Caco-2 (cell line): ENCODE data around the gene FUBP3. TPM values are rescaled to one million over a fixed set of nuclear protein-coding genes. Genes with fewer than 3 reads are reported as not detected.

Source experiments
- BruUV-seq: library from RNA; stranded (reverse); fragments of 400-500 nt; replicated peaks from 2 replicates; lab custom pipeline; 2021; lab: Mats Ljungman, UMichigan
- CTCF ChIA-PET: fragments of 300-600 bp; sonication (Branson Sonifier 250); formaldehyde crosslinking; loops from one replicate; lab custom pipeline; 2022; ENCODE audit warnings: antibody characterized with exemption; lab: Charles Lee
- POLR2A ChIA-PET: fragments of 300-600 bp; sonication (Branson Sonifier 250); formaldehyde crosslinking; loops from one replicate; lab custom pipeline; 2022; ENCODE audit warnings: antibody characterized with exemption; lab: Charles Lee
- DNase-seq, 2 experiments: peaks; one replicate each; pipeline versions ENCODE4 v3.0.0 to v3.0.0-alpha.2; 2020 to 2022
- H3K27me3 ChIP-seq: replicated peaks from 2 replicates; pipeline ENCODE4 v1.6.0; 2011; ENCODE audit warnings: low read length; ENCODE audit not compliant: control insufficient read depth, insufficient read depth
- H3K36me3 ChIP-seq: 2 replicates; pipeline ENCODE4 v1.5.1; 2011; ENCODE audit warnings: low read length; ENCODE audit not compliant: control insufficient read depth, insufficient read depth
- H3K4me1 ChIP-seq: fragments of 250-450 bp; sonication (Bioruptor Pico); 2 replicates; pipeline ENCODE4 v1.5.1; 2020; ENCODE audit warnings: mild to moderate bottlenecking
- H3K4me3 ChIP-seq: 2 replicates; pipeline ENCODE4 v1.5.1; 2011; ENCODE audit warnings: low read depth, mild to moderate bottlenecking, control low read depth, low read length
- H3K9me3 ChIP-seq: fragments of 250-450 bp; sonication (Bioruptor Pico); 2 replicates; pipeline ENCODE4 v1.5.1; 2020; ENCODE audit warnings: mild to moderate bottlenecking, moderate library complexity
- H3K27ac Mint-ChIP-seq: one replicate; pipeline ENCODE4 v1.8.0; 2022; ENCODE audit warnings: mixed read lengths; ENCODE audit not compliant: unreplicated experiment
- H3K27me3 Mint-ChIP-seq: one replicate; pipeline ENCODE4 v1.8.0; 2022; ENCODE audit warnings: mixed read lengths; ENCODE audit not compliant: insufficient read depth, unreplicated experiment
- H3K36me3 Mint-ChIP-seq: one replicate; pipeline ENCODE4 v1.8.0; 2022; ENCODE audit warnings: mild to moderate bottlenecking, mixed read lengths; ENCODE audit not compliant: insufficient read depth, unreplicated experiment
- H3K4me1 Mint-ChIP-seq: one replicate; pipeline ENCODE4 v1.8.0; 2022; ENCODE audit warnings: low read depth, mixed read lengths; ENCODE audit not compliant: unreplicated experiment
- H3K4me3 Mint-ChIP-seq: one replicate; pipeline ENCODE4 v1.8.0; 2022; ENCODE audit warnings: mild to moderate bottlenecking, moderate library complexity, mixed read lengths; ENCODE audit not compliant: unreplicated experiment
- H3K9me3 Mint-ChIP-seq: one replicate; pipeline ENCODE4 v1.8.0; 2022; ENCODE audit warnings: mixed read lengths; ENCODE audit not compliant: unreplicated experiment
- intact Hi-C: fragments of 100-400 bp; cut with micrococcal nuclease; formaldehyde crosslinking; loops from one replicate; pipeline ENCODE4 v1.10.0; 2022; ENCODE audit not compliant: unreplicated experiment
- total RNA-seq: library from RNA; stranded (reverse); gene quantifications from 2 replicates; pipeline ENCODE4 v1.2.3, GENCODE V29; 2022
- TF ChIP-seq, protein P1 (sequence below), 2 experiments: fragments of 200-600 bp in 1 of 2; IDR thresholded peaks; 1 replicate in 1 of 2; 2 replicates in 1 of 2; pipeline versions ENCODE4 v1.5.1 to v1.8.0; 2011 to 2022; ENCODE audit warnings: antibody characterized with exemption in 1 of 2, control low read depth in 1 of 2, inconsistent platforms in 1 of 2, low read depth in 1 of 2, low read length in 1 of 2, mild to moderate bottlenecking in 1 of 2, moderate library complexity in 1 of 2; ENCODE audit not compliant: insufficient read depth in 1 of 2, severe bottlenecking in 1 of 2, unreplicated experiment in 1 of 2

The FUBP3 gene
- total RNA-seq, 1 experiment from 2014 or later, result 76.1 TPM

DNA sequence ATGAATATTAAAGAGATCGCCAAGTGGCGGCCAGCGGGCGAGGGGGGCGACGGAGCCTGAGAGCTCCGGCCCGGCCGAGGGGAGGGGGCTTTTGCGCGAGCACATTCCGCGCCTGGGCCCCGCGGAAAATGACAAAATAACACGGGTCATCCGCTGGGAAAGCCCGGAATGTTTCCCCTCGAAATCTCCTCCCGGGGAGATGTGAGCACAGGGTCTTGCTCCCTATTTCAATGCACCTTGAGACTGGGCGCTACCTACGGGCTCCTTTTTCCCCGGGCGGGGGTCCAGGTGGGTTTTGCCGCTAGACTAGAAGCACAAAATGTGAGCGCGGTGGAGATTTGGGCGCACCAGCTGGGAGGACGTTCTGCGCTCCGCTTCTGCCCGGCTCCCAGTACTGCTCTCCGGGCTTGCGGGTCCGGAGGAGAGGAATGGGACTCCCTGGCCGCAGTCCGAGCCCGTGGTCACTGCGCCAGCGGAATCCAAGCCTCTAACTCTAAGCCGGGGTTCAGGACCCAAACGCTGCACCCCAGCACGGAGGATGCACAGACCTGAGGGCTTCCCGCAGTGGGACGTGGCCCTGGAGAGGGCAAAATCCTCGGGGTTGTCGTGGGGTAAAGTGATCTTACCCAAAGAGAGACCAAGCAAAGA, 82.2 kb downstream of the FUBP3 start:
- Mint-ChIP-seq H3K4me1 (peaks cover 7% of the 10 kb centered on the region), H3K27ac (no peak overlapping the region), H3K27me3 (peaks cover 30% of the 10 kb centered on the region), H3K9me3 (no peaks in the 10 kb centered on the region), H3K36me3 (no peaks in the 10 kb centered on the region), H3K4me3 (no peak overlapping the region)
- POLR2A ChIA-PET, result no interaction called here
- TF ChIP-seq, protein P1, sequence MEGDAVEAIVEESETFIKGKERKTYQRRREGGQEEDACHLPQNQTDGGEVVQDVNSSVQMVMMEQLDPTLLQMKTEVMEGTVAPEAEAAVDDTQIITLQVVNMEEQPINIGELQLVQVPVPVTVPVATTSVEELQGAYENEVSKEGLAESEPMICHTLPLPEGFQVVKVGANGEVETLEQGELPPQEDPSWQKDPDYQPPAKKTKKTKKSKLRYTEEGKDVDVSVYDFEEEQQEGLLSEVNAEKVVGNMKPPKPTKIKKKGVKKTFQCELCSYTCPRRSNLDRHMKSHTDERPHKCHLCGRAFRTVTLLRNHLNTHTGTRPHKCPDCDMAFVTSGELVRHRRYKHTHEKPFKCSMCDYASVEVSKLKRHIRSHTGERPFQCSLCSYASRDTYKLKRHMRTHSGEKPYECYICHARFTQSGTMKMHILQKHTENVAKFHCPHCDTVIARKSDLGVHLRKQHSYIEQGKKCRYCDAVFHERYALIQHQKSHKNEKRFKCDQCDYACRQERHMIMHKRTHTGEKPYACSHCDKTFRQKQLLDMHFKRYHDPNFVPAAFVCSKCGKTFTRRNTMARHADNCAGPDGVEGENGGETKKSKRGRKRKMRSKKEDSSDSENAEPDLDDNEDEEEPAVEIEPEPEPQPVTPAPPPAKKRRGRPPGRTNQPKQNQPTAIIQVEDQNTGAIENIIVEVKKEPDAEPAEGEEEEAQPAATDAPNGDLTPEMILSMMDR (IDR thresholded peaks at IDR 0.05; ENCODE audit: insufficient read depth in 1 of 2, low read depth in 1 of 2, low read length in 1 of 2, severe bottlenecking in 1 of 2, unreplicated experiment in 1 of 2), result no peak
- Histone ChIP-seq H3K36me3 (no peaks in the 10 kb centered on the region), H3K9me3 (0 out of 2 replicates have a peak, but pooled peaks cover 6% of the 10 kb centered on the region), H3K27me3 (peaks cover 6% of the 10 kb centered on the region), H3K4me1 (no peaks in the 10 kb centered on the region; the same call in 1 of the 2 replicates), H3K4me3 (no peak overlapping the region)
- CTCF ChIA-PET, result no interaction called here
- DNase-seq, result no peak
- BruUV-seq, result no TSS peak
- intact Hi-C loops, result no loop called here

GRCh38 chr9:130662099-130662969, 83.0 kb downstream of the FUBP3 start:
- Histone ChIP-seq H3K27me3 (peaks cover 6% of the 10 kb centered on the region), H3K36me3 (no peaks in the 10 kb centered on the region), H3K4me1 (no peaks in the 10 kb centered on the region; the same call in 1 of the 2 replicates), H3K4me3 (no peak overlapping the region), H3K9me3 (0 out of 2 replicates have a peak, but pooled peaks cover 6% of the 10 kb centered on the region)
- BruUV-seq, result no TSS peak
- ChIA-PET POLR2A (no interaction called here), CTCF (no interaction called here)
- TF ChIP-seq, protein P1 (IDR thresholded peaks at IDR 0.05; ENCODE audit: insufficient read depth in 1 of 2, low read depth in 1 of 2, low read length in 1 of 2, severe bottlenecking in 1 of 2, unreplicated experiment in 1 of 2), result no peak
- Mint-ChIP-seq H3K27ac (no peak overlapping the region), H3K4me1 (peaks cover 7% of the 10 kb centered on the region), H3K4me3 (no peak overlapping the region), H3K36me3 (no peaks in the 10 kb centered on the region), H3K27me3 (peaks cover 26% of the 10 kb centered on the region), H3K9me3 (no peaks in the 10 kb centered on the region)
- no peak for DNase-seq
- intact Hi-C loops, result no loop called here

GRCh38 chr9:130662970-130663257, 83.5 kb downstream of the FUBP3 start:
- TF ChIP-seq, protein P1 (IDR thresholded peaks at IDR 0.05; ENCODE audit: insufficient read depth in 1 of 2, low read depth in 1 of 2, low read length in 1 of 2, severe bottlenecking in 1 of 2, unreplicated experiment in 1 of 2), result no peak
- H3K9me3 Mint-ChIP-seq, result no peaks in the 10 kb centered on the region
- no peak overlapping the region for H3K4me3 Mint-ChIP-seq
- DNase-seq, result no peak
- H3K27ac Mint-ChIP-seq, result no peak overlapping the region
- Histone ChIP-seq H3K4me3 (no peak overlapping the region), H3K4me1 (no peaks in the 10 kb centered on the region; the same call in 1 of the 2 replicates), H3K36me3 (no peaks in the 10 kb centered on the region), H3K27me3 (peaks cover 6% of the 10 kb centered on the region), H3K9me3 (0 out of 2 replicates have a peak, but pooled peaks cover 6% of the 10 kb centered on the region)
- H3K4me1 Mint-ChIP-seq, result peaks cover 7% of the 10 kb centered on the region
- intact Hi-C loops, result no loop called here
- ChIA-PET CTCF (no interaction called here), POLR2A (no interaction called here)
- H3K36me3 Mint-ChIP-seq, result no peaks in the 10 kb centered on the region
- H3K27me3 Mint-ChIP-seq, result peaks cover 26% of the 10 kb centered on the region
- no TSS peak for BruUV-seq
